GM12873 (cell line): ENCODE results near the gene GAS6.

ENCODE experiments used
- TF ChIP-seq, protein P1 (sequence below): IDR thresholded peaks from 2 replicates; pipeline ENCODE4 v1.5.1; 2012; ENCODE audit warnings: low read depth, mild to moderate bottlenecking, moderate library complexity, low read length, control low read depth; ENCODE audit not compliant: insufficient read depth; ENCODE audit errors: missing control alignments

GAS6 gene

DNA sequence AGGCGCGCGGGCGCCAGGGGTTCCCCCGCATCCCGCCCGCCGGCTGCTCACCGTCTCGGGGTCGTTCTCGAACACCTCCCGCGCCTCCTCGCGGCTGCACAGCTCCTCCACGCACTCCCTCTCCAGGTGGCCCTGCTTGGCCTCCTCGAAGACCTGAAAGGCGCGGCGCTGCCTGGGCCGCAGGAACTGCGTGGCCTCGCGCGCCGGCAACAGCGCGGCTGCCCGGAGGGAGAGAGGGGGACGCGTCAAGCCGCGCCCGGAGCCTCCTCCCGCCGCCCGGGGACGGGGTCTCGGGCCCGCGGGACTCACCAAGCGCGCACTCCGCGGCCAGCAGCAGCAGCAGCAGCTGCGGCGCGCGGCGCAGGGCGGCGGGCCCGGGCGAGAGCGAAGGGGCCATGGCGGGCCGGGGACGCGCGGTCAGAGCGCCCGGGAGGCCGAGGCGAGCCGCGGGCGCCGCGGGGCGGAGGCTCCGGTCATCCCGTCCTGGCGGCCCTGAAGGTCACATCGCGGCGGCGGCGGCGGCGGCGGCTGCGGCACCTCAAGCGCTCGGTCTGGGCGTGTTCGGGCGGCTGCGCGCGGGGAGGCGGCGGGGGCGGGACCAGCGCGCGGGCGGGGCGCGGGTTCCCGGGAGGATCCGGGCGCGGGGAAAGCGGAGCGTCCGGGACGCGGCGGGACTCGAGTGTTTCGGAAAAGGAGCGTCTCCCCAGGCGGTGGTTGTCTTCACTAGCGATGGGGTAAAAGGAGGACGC, at the start of gene GAS6:
TSS of gene GAS6 (minus strand) at position 553 of the 749 bp plus-strand sequence. CDS start at position 397, 156 bp downstream.
- TF ChIP-seq, protein P1, sequence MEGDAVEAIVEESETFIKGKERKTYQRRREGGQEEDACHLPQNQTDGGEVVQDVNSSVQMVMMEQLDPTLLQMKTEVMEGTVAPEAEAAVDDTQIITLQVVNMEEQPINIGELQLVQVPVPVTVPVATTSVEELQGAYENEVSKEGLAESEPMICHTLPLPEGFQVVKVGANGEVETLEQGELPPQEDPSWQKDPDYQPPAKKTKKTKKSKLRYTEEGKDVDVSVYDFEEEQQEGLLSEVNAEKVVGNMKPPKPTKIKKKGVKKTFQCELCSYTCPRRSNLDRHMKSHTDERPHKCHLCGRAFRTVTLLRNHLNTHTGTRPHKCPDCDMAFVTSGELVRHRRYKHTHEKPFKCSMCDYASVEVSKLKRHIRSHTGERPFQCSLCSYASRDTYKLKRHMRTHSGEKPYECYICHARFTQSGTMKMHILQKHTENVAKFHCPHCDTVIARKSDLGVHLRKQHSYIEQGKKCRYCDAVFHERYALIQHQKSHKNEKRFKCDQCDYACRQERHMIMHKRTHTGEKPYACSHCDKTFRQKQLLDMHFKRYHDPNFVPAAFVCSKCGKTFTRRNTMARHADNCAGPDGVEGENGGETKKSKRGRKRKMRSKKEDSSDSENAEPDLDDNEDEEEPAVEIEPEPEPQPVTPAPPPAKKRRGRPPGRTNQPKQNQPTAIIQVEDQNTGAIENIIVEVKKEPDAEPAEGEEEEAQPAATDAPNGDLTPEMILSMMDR: no peak

DNA sequence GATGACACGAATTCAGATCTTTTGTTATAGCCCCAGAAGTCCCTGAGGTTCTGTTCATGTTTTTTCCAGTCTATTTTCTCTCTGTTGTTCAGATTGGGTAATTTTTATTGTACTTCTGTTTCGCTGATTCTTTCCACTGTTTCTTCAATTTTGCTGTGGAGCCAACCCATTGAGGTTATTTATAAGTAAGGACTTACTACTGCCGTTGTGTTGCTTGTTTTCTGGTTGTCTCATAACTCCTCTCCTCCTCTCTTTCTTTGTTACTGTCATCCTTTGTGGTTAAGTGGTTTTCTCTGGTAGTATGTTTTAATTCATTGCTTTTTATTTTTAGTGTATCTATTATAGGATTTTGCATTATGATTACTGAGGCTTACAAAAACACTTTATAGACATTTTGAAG, 48.7 kb upstream of the GAS6 start:
- TF ChIP-seq, protein P1: no peak

DNA sequence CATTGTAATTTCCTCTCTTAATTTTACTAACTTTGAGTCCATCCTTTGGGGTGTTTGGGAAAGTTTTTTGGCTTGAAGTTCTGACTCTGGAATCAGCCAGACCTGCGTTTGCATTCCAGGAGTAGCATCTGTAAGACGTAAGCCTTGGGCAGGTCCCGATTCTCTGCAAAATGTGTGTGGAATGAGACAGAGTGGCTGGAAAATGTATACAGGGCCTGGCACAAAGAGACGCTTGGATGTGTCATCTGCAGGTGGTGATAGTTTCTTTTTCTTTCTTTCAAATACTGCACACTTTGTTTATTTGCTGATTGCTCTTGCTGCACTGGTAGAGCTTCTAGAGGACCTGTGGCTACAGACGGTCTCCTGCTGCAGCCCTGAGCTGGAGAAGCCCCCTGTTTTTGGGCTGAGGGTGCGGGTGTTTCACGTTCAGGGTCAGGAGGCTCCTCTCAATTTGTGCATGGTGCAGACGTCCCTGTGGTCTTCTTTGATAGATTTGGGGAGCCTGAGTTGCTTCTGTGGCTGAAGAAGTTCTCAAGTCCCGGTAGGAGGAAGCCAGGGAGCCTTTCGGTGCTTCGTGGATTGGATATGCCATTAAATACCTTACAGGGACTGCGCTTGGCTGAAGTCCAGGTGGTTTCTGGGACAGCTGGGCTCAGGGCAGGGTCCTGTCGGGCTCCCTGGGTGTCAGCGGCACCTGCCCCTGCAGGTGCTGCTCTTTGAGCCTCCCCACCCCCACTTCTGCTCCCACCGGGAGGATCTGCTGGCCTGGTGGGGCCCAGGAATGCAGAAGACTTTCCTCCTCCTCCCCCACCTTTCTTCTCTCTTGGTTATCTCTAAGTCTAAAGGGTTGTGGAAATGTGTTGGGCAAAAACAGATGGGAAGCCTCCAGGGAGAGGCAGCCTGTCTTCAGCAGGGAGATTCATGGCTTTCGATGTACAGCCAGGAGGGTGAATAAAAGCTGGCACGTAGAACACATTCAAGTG, 44.0 kb upstream of the GAS6 start:
- TF ChIP-seq, protein P1: no peak

DNA sequence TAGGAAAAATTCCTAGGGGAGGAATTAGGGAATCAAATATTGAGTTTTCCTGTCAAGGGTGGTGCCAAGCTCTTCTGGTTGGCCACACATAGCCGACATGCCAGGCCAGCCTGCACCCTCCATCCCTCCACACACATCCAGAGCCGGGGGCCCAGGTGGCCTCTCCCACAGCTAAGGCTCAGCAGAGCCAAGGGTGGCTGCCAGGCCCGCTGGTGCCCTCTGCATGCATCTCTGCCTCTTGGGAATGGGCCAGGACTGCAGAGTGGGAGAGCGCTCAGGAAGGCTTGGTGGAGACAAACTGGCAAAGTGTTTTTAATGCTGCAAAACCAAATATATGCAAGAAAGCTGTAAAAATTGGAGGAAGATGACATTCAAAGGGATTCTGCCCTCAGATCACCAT, 42.7 kb upstream of the GAS6 start:
- TF ChIP-seq, protein P1: no peak

DNA sequence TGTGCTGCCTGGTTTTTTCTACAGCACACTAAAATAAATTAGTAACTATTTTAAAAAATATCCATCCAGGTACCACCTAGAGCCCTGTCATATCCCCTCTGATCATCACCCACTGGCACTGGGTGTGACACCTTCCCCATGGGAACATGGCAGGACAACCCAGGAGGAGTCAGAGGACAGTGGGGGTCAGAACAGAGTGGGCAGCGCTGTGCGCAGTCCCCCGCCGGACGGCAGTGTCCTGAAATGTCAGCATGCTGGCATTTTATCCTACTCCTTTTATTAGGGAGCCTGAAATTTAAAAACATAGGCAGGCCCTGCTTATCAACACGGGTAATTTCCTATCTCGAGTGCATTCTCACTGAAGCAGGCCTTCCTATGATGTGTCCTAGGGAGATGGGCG, 42.1 kb upstream of the GAS6 start:
- TF ChIP-seq, protein P1: no peak

DNA sequence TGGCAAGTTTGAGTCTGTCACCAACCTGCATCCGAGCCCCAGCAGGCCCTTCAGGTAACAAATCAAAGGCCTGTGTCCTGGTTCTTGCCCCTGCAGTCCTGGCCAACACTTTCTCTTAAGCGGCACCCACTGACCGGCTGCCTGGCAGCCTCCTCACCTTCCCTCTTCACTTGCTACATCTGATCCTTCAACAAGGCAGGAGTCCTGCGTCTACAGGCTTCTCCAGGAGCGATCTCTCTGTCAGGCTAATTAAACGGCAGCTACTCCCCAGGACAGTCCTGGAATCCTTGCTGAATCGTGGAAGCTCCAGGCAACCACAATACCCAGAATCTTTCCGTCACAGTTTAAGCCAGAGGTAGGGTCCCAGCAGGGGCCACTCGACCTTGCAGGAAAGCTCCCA, 41.1 kb upstream of the GAS6 start:
- TF ChIP-seq, protein P1: no peak

DNA sequence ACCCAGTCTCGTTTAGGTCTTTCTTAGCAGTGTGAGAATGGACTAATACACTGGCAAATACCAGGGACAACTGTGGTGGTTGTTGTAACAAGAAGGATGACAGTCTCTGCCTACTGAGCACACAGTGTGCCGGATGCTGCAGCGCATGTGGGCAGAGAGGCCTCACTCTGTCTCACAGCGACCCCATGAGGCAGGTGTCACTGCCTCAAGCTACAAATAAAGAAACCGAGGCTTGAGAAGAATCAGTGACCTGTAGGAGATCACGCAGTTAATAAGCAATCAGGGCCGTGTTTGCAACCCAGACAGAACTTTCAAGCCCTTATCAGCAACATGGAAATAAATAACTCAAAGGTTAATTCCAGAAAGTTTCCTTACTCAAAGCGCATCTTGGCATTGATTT, 40.5 kb upstream of the GAS6 start:
- TF ChIP-seq, protein P1: peak; percentile 47
